Naive thymus-derived CD4-positive, alpha-beta T cell (primary cell): ENCODE results near the gene PER1. TPM values are rescaled to one million over a fixed set of nuclear protein-coding genes. Genes with fewer than 3 reads are reported as not detected.
A peak's percentile ranks its signal among the peaks of the same experiment; 100 is the strongest.

Source experiments
- ATAC-seq: fragments of 150-1000 bp; cut with Tn5 transposase; 2 replicates; pipeline ENCODE4 v1.10.0; 2021; ENCODE audit warnings: mild to moderate bottlenecking, moderate library complexity
- CTCF ChIA-PET: fragments of 350-600 bp; sonication (Branson Sonifier 250); formaldehyde crosslinking; loops from one replicate; lab custom pipeline; 2021; ENCODE audit warnings: antibody characterized with exemption; lab: Charles Lee
- POLR2A ChIA-PET: fragments of 350-600 bp; sonication (Branson Sonifier 250); formaldehyde crosslinking; loops from one replicate; lab custom pipeline; 2021; ENCODE audit warnings: antibody characterized with exemption, inconsistent platforms; lab: Charles Lee
- DNase-seq, 9 donors: peaks; one replicate each; pipeline versions ENCODE4 v3.0.0 to v3.0.0-alpha.2; 2020 to 2022; ENCODE audit warnings: mixed read lengths in 1 of 9
- H3K27ac ChIP-seq: one replicate; pipeline ENCODE4 v1.7.0; 2013; ENCODE audit warnings: mild to moderate bottlenecking, low read depth, low read length, moderate library complexity
- H3K27me3 ChIP-seq, 2 donors: one replicate each; pipeline ENCODE4 v1.7.0; 2013; ENCODE audit warnings: low read length in 2 of 2, mild to moderate bottlenecking in 2 of 2, moderate library complexity in 2 of 2; ENCODE audit not compliant: control insufficient read depth in 2 of 2, insufficient read depth in 2 of 2
- H3K36me3 ChIP-seq, 3 experiments: 1 replicate in 2 of 3; 2 replicates in 1 of 3; pipeline ENCODE4 v1.7.0; 2013; ENCODE audit warnings: low read length in 3 of 3, mild to moderate bottlenecking in 3 of 3, moderate library complexity in 1 of 3; ENCODE audit not compliant: insufficient read depth in 3 of 3, control insufficient read depth in 2 of 3
- H3K4me1 ChIP-seq, 2 donors: one replicate each; pipeline ENCODE4 v1.7.0; 2013; ENCODE audit warnings: low read length in 2 of 2, mild to moderate bottlenecking in 2 of 2, moderate library complexity in 1 of 2; ENCODE audit not compliant: control insufficient read depth in 2 of 2, insufficient read depth in 2 of 2
- H3K4me3 ChIP-seq: 2 replicates; pipeline ENCODE4 v1.7.0; 2013; ENCODE audit warnings: mild to moderate bottlenecking, low read length
- H3K9me3 ChIP-seq, 3 experiments: 1 replicate in 2 of 3; 2 replicates in 1 of 3; pipeline ENCODE4 v1.7.0; 2013; ENCODE audit warnings: low read length in 3 of 3; ENCODE audit not compliant: control insufficient read depth in 2 of 3
- H3K27ac Mint-ChIP-seq, 9 donors: one replicate each; pipeline ENCODE4 v1.8.0; 2020 to 2022; ENCODE audit warnings: mixed read lengths in 9 of 9, mild to moderate bottlenecking in 8 of 9, moderate library complexity in 5 of 9, inconsistent platforms in 2 of 9
- H3K27me3 Mint-ChIP-seq, 5 donors: one replicate each; pipeline ENCODE4 v1.8.0; 2021 to 2022; ENCODE audit warnings: mixed read lengths in 5 of 5, mild to moderate bottlenecking in 1 of 5
- H3K36me3 Mint-ChIP-seq, 5 donors: one replicate each; pipeline ENCODE4 v1.8.0; 2020 to 2022; ENCODE audit warnings: mixed read lengths in 5 of 5, mild to moderate bottlenecking in 3 of 5, inconsistent platforms in 1 of 5
- H3K4me1 Mint-ChIP-seq, 7 donors: one replicate each; pipeline ENCODE4 v1.8.0; 2020 to 2022; ENCODE audit warnings: mixed read lengths in 7 of 7, mild to moderate bottlenecking in 3 of 7, inconsistent platforms in 1 of 7
- H3K4me3 Mint-ChIP-seq, 10 donors: one replicate each; pipeline ENCODE4 v1.8.0; 2020 to 2022; ENCODE audit warnings: mild to moderate bottlenecking in 10 of 10, mixed read lengths in 10 of 10, moderate library complexity in 6 of 10, inconsistent platforms in 2 of 10
- H3K9me3 Mint-ChIP-seq, 11 donors: one replicate each; pipeline ENCODE4 v1.8.0; 2020 to 2022; ENCODE audit warnings: mixed read lengths in 11 of 11, mild to moderate bottlenecking in 4 of 11, inconsistent platforms in 1 of 11, moderate library complexity in 1 of 11
- intact Hi-C, 2 donors: fragments of 100-400 bp; cut with micrococcal nuclease; formaldehyde crosslinking; loops; one replicate each; pipeline ENCODE4 v1.15.1; 2023
- polyA plus RNA-seq, 2 donors: library from polyadenylated mRNA; unstranded; fragments of 300-500 nt; fragmentation: Illumina TruSeq; gene quantifications; one replicate each; pipeline ENCODE4 v1.2.3, GENCODE V29; 2021
- total RNA-seq, 6 experiments: library from RNA in 5 of 6; stranded (reverse) in 5 of 6; gene quantifications; 1 replicate in 5 of 6; 2 replicates in 1 of 6; pipeline ENCODE4 v1.2.3 and lab custom pipeline; 2021 to 2026

PER1 gene
- total and polyA plus RNA-seq, 7 experiments from 2014 or later: 7.9 to 1,786 (median 80.1) TPM

DNA sequence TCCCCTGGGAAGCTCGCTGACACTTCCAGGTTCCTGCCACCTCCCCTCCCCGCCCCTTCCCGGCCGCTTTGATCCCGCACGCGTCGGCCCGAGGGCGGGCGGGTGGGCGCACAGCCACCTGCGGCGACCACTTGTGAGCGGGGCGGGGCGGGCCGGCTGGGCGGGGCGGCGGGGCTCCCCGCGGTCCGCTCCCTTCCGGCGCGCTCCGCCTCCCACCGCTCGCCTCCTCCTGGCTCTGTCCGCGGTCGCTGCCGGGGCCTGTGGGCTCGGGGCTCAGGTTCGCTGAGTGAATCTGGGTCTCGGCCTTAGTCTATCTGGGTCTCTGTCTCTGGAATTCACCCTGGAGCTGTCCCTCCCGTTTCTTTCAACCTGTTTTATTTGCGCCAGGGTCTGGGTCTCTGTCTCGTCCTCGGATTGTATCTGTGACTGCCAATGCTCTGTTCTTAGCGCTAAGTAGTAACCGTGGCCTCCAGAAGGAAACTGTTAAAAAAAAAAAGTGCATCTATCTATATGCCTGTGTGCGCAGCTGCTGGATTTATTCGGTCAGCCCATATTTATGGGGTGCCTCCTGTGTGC lies 25.6 kb downstream of the PER1 start:
- peaks cover 0 to 61% (median 19%) of the 10 kb centered on the region in 5 donors for H3K27me3 Mint-ChIP-seq
- DNase-seq: peak in 5 of 9 donors; percentile 28 to 70 (median 39)
- Histone ChIP-seq H3K27ac (peak overlapping the region; percentile 50), H3K4me1 (peaks cover 38 to 42% of the 10 kb centered on the region in 2 donors), H3K27me3 (peaks cover 0 to 3% of the 10 kb centered on the region in 2 donors), H3K36me3 (no peaks in the 10 kb centered on the region), H3K9me3 (no peaks in the 10 kb centered on the region), H3K4me3 (peak overlapping the region; percentile 96)
- peaks cover 0 to 22% (median 0%) of the 10 kb centered on the region in 11 donors for H3K9me3 Mint-ChIP-seq
- intact Hi-C loops: loop anchor here in 1 of 2 donors (1.0 kb wide), 1 partner anchor 12 kb away; no protein-coding TSS in a partner anchor
- peak; percentile 36 for ATAC-seq
- POLR2A ChIA-PET: interaction anchor here (0.8 to 1.9 kb wide), 13 partner anchors 9 to 96 kb away, joined by 3 to 13 read pairs (median 5); partner anchors contain the start of gene BORCS6
- H3K27ac Mint-ChIP-seq: peak overlapping the region; percentile 79 to 99 (median 94)
- CTCF ChIA-PET: interaction anchor here (0.7 to 1.8 kb wide), 8 partner anchors 8 to 289 kb away, joined by 3 to 5 read pairs (median 4); partner anchors contain the start of genes ALOXE3 and CTC1
- H3K36me3 Mint-ChIP-seq: no peaks in the 10 kb centered on the region
- H3K4me1 Mint-ChIP-seq: peaks cover 39 to 48% (median 43%) of the 10 kb centered on the region in 7 donors
- H3K4me3 Mint-ChIP-seq: peak overlapping the region; percentile 88 to 99 (median 94)

DNA sequence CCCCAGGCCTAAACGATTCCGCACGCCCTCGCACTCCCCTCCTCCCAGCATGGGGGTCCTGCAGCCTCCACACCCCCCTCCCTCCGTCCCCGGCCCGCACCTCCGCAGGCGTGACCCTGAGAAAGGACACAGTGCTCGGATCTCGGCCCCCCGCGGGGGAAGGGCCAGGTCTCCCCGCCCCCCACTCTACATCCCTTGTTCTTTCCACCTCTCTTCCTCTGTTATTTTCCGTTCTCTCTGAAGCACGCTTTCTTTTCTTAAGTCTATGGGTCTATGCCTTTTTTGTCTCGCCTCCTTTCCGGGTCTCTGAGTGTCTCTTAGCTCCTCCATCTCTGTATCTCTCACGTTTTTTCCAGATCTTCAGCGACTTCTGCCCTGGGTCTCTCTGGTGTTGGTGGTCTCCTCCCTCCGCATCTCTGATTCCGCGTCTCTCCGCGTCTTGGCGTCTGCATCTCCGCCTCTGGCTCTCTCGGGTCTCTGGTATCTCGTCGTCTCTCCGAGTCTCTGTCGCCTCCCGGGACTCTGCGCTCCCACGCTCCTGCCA lies 26.2 kb downstream of the PER1 start:
- Histone ChIP-seq H3K9me3 (no peaks in the 10 kb centered on the region), H3K36me3 (no peaks in the 10 kb centered on the region), H3K27me3 (peaks cover 0 to 3% of the 10 kb centered on the region in 2 donors), H3K27ac (peak overlapping the region; percentile 50), H3K4me3 (peak overlapping the region; percentile 96), H3K4me1 (peaks cover 39 to 45% of the 10 kb centered on the region in 2 donors)
- peaks cover 0 to 59% (median 21%) of the 10 kb centered on the region in 5 donors for H3K27me3 Mint-ChIP-seq
- intact Hi-C loops: loop anchor here (1.0 kb wide), 4 partner anchors 12 to 61 kb away; no protein-coding TSS in a partner anchor
- POLR2A ChIA-PET: interaction anchor here (0.7 to 1.9 kb wide), 8 partner anchors 9 to 97 kb away, joined by 3 to 9 read pairs (median 4); partner anchors contain the start of gene BORCS6
- H3K9me3 Mint-ChIP-seq: peaks cover 0 to 22% (median 0%) of the 10 kb centered on the region in 11 donors
- H3K36me3 Mint-ChIP-seq: no peaks in the 10 kb centered on the region
- CTCF ChIA-PET: interaction anchor here (1.0 to 1.8 kb wide), 3 partner anchors 11 to 35 kb away, joined by 3 to 4 read pairs (median 4); no protein-coding TSS in a partner anchor
- H3K4me3 Mint-ChIP-seq: peak overlapping the region; percentile 88 to 99 (median 92)
- peaks cover 42 to 50% (median 45%) of the 10 kb centered on the region in 7 donors for H3K4me1 Mint-ChIP-seq
- peak overlapping the region; percentile 80 to 99 (median 94) for H3K27ac Mint-ChIP-seq
- ATAC-seq: no peak
- DNase-seq: peak in 1 of 9 donors; percentile 49

DNA sequence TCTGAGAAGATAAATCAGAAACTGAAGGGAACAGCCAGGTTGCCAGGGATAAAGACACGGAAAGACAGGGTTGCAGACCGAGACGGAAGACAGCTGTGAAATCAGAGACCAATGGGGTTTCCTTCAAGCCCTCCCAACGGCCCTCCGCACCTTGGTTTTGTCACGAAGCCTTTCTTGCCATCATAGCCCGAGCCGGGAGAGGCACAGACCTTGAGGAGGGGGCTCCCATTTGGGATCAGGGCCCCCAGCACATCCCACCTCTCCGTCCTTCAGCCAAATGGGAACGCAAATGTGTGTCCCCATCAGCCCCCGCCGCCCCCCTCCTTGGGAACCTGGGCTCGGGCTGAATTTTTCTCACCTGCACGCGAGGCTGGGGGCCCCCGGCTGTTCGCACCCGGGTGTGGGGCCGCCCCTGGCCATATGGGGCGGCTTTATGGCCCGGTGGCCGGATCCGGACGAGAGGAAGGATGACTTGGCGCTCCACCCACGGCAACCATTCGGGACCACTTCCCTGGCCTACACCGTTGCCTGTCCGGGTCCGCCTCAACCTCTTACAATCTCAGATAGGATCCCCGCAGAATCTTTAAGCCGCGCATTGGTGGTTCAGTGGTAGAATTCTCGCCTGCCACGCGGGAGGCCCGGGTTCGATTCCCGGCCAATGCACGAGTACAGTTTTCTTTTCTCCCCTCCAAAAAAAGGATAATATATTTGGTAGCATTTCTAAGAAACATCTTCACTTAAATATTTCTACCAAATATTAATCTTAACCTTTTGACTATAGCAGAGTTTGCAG lies 26.9 kb downstream of the PER1 start:
- ChIA-PET CTCF (interaction anchor here (1.3 kb wide), 2 partner anchors 62 to 175 kb away, joined by 3 to 5 read pairs; no protein-coding TSS in a partner anchor), POLR2A (interaction anchor here (0.5 to 3.9 kb wide), 11 partner anchors 10 to 168 kb away, joined by 3 to 30 read pairs (median 5); partner anchors contain the start of genes BORCS6 and CTC1)
- H3K27ac ChIP-seq: peak overlapping the region; percentile 50
- DNase-seq: peak; percentile 82 to 97 (median 87)
- Mint-ChIP-seq H3K4me1 (peaks cover 42 to 57% (median 51%) of the 10 kb centered on the region in 7 donors), H3K27me3 (peaks cover 0 to 65% (median 27%) of the 10 kb centered on the region in 5 donors), H3K36me3 (no peaks in the 10 kb centered on the region), H3K4me3 (peak overlapping the region; percentile 88 to 99 (median 92)), H3K27ac (peak overlapping the region; percentile 80 to 99 (median 94)), H3K9me3 (peaks cover 0 to 29% (median 0%) of the 10 kb centered on the region in 11 donors)
- intact Hi-C loops: loop anchor here (1.0 kb wide), 3 partner anchors 31 to 62 kb away; no protein-coding TSS in a partner anchor
- peak; percentile 63 for ATAC-seq
- H3K4me1 ChIP-seq: peaks cover 46 to 50% of the 10 kb centered on the region in 2 donors
- no peaks in the 10 kb centered on the region for H3K36me3 ChIP-seq
- H3K27me3 ChIP-seq: peaks cover 0 to 3% of the 10 kb centered on the region in 2 donors
- H3K4me3 ChIP-seq: peak overlapping the region; percentile 96
- H3K9me3 ChIP-seq: no peaks in the 10 kb centered on the region

DNA sequence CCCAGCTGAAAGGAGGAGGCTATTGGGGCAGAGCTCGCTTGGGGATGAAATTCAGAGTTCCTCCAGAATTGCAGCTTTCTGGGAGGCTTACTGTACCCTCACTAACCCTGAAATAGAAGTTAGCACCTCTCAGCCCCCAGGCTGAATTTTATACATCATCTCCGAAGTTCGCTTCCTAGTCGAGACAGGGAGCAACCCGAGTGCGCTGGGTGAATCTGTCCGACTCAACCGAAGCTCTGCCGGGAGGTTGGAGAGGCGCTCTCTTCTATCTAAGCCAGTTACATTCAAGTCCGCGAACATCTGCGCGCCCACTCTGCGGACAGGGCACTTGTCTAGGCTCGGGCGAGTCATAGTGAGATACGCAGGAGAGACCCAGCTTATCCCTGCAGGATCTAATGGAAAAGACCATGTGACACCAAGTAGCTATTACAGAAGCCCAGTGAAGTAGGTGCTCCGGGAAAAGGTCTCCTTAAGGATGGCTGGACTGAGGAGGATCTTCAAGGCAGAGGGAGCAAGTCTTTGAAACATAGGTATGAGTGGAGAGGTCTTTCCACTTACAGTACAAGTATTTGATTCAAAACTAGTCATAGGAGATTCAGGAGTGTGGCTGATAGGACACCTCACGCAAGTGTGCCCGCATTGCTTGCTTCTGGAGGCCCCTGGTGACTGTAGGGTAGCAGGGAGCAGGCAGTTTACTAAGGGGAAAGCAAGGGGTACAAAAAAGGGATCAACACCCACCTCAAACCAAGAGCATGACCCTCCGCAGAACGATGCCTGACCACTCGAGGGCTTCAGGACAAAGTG lies 27.7 kb downstream of the PER1 start:
- DNase-seq (peak in 3 of 9 donors; percentile 14 to 28 (median 23)), ATAC-seq (no peak)
- no peaks in the 10 kb centered on the region for H3K9me3 ChIP-seq
- intact Hi-C loops: loop anchor here (1.0 kb wide), 4 partner anchors 14 to 63 kb away; no protein-coding TSS in a partner anchor
- H3K36me3 ChIP-seq: no peaks in the 10 kb centered on the region
- peak overlapping the region; percentile 96 for H3K4me3 ChIP-seq
- H3K27me3 ChIP-seq: peaks cover 0 to 3% of the 10 kb centered on the region in 2 donors
- peak overlapping the region; percentile 68 to 99 (median 94) for H3K27ac Mint-ChIP-seq
- ChIA-PET CTCF (interaction anchor here (0.5 to 2.2 kb wide), 4 partner anchors 14 to 176 kb away, joined by 3 to 6 read pairs (median 4); no protein-coding TSS in a partner anchor), POLR2A (interaction anchor here (0.5 to 3.9 kb wide), 16 partner anchors 11 to 174 kb away, joined by 3 to 30 read pairs (median 5); partner anchors contain the start of genes BORCS6 and CTC1)
- peaks cover 0 to 2% (median 0%) of the 10 kb centered on the region in 5 donors for H3K36me3 Mint-ChIP-seq
- H3K27me3 Mint-ChIP-seq: peaks cover 0 to 60% (median 30%) of the 10 kb centered on the region in 5 donors
- H3K27ac ChIP-seq: no peak overlapping the region
- H3K4me1 ChIP-seq: peaks cover 51 to 52% of the 10 kb centered on the region in 2 donors
- H3K4me1 Mint-ChIP-seq: peaks cover 42 to 65% (median 59%) of the 10 kb centered on the region in 7 donors
- H3K9me3 Mint-ChIP-seq: peaks cover 0 to 37% (median 0%) of the 10 kb centered on the region in 11 donors
- H3K4me3 Mint-ChIP-seq: peak overlapping the region; percentile 88 to 99 (median 92)

DNA sequence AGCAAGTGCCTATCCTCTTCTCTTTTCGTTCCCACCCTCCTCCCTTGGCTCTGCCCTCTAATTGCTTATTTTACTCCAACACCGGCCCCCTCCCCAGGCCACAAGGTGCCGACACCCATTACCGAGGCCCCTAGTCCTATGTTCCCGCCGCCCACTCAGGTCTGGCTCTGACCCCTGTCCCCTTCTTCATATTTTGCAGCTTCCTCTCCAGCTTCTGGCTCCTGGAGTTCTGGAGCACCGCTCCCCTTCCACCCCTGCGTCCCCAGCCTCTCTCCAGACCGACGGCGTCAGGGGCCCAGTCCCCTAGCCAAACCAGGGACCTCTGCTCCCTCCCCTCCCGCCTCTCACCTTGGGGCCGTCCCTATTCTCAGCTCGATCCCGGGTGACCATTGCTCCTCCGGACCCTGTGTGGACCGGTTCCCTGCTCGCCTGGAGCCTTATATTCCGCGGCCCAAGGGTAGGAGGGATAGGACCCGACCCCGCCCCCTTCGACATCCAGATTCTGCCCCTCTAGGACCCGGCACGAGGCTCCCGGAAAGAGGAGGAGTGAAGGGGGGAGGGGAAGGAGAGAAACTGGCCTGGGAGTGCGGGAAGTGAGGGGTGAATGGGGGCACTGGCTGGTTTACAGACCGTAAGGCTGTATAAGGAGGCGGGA lies 28.4 kb downstream of the PER1 start, which contains the start of gene HES7:
Gene HES7 (minus strand): TSS at position 412 of the 655 bp plus-strand sequence. CDS start 22 bp downstream, at position 390.
- CTCF ChIA-PET: interaction anchor here (0.5 to 2.2 kb wide), 4 partner anchors 15 to 177 kb away, joined by 3 to 6 read pairs (median 4); no protein-coding TSS in a partner anchor
- ATAC-seq: no peak

More for the DNA sequence above, 28.4 kb downstream of the PER1 start, which contains the start of gene HES7:
- Mint-ChIP-seq H3K36me3 (peaks cover 0 to 8% (median 0%) of the 10 kb centered on the region in 5 donors), H3K9me3 (peaks cover 0 to 43% (median 0%) of the 10 kb centered on the region in 11 donors), H3K27me3 (peaks cover 0 to 58% (median 30%) of the 10 kb centered on the region in 5 donors), H3K4me3 (peak within 1 kb of the TSS; percentile 88 to 99 (median 92)), H3K4me1 (peaks cover 46 to 70% (median 65%) of the 10 kb centered on the region in 7 donors), H3K27ac (peak within 1 kb of the TSS; percentile 73 to 99 (median 94))
- H3K9me3 ChIP-seq: no peaks in the 10 kb centered on the region
- H3K27ac ChIP-seq: no peak within 1 kb of the TSS
- POLR2A ChIA-PET: interaction anchor here (0.6 to 3.9 kb wide), 15 partner anchors 12 to 174 kb away, joined by 3 to 30 read pairs (median 5); partner anchors contain the start of genes BORCS6 and CTC1
- DNase-seq: peak in 1 of 9 donors; percentile 13
- H3K4me1 ChIP-seq: peaks cover 51 to 52% of the 10 kb centered on the region in 2 donors
- no peaks in the 10 kb centered on the region for H3K36me3 ChIP-seq
- peaks cover 0 to 3% of the 10 kb centered on the region in 2 donors for H3K27me3 ChIP-seq
- H3K4me3 ChIP-seq: peak within 1 kb of the TSS; percentile 96
- intact Hi-C loops: loop anchor here (1.0 kb wide), 2 partner anchors 14 to 32 kb away; no protein-coding TSS in a partner anchor
